GM19463 (cell line): Measurements from ENCODE around the gene RNF220.

Source experiments
- ATAC-seq: cut with Tn5 transposase; IDR thresholded peaks from one replicate; pipeline ENCODE4 v1.9.1; 2021; ENCODE audit warnings: mild to moderate bottlenecking, moderate library complexity; ENCODE audit not compliant: unreplicated experiment

RNF220 gene

GRCh38 chr1:44605914-44606615 is 201.0 kb downstream of the RNF220 start:
- ATAC-seq = no peak

GRCh38 chr1:44606701-44607281 is 201.7 kb downstream of the RNF220 start:
- no peak for ATAC-seq

- no peak for ATAC-seq
Measured at GRCh38 chr1:44608141-44608540, 203.1 kb downstream of the RNF220 start.

- no peak for ATAC-seq
Measured at GRCh38 chr1:44609412-44609767, 204.3 kb downstream of the RNF220 start.

GRCh38 chr1:44609768-44610526 is 204.9 kb downstream of the RNF220 start:
- no peak for ATAC-seq

GRCh38 chr1:44610527-44611148 is 205.6 kb downstream of the RNF220 start:
- no peak for ATAC-seq

- ATAC-seq = no peak
Measured at GRCh38 chr1:44611419-44611818, 206.4 kb downstream of the RNF220 start.

GRCh38 chr1:44611866-44612265 is 206.8 kb downstream of the RNF220 start:
- ATAC-seq = no peak

GRCh38 chr1:44613941-44614340 is 208.9 kb downstream of the RNF220 start:
- ATAC-seq = no peak

- no peak for ATAC-seq
Measured at GRCh38 chr1:44616284-44616990, 211.4 kb downstream of the RNF220 start.

GRCh38 chr1:44616991-44617702 is 212.1 kb downstream of the RNF220 start:
- ATAC-seq = no peak

GRCh38 chr1:44617703-44618029 is 212.6 kb downstream of the RNF220 start:
- no peak for ATAC-seq

GRCh38 chr1:44619261-44619900 is 214.3 kb downstream of the RNF220 start:
- ATAC-seq = no peak

- no peak for ATAC-seq
Measured at GRCh38 chr1:44620072-44620471, 215.0 kb downstream of the RNF220 start.

GRCh38 chr1:44621841-44622286 is 216.8 kb downstream of the RNF220 start:
- ATAC-seq = no peak

GRCh38 chr1:44624268-44624901 is 219.3 kb downstream of the RNF220 start:
- ATAC-seq = no peak

- ATAC-seq = no peak
Measured at GRCh38 chr1:44625348-44625747, 220.3 kb downstream of the RNF220 start.

GRCh38 chr1:44628962-44629756 is 224.1 kb downstream of the RNF220 start:
- ATAC-seq = no peak

- no peak for ATAC-seq
Measured at GRCh38 chr1:44630116-44630515, 225.1 kb downstream of the RNF220 start.
